Osteocyte (in vitro differentiated cells): Measurements from ENCODE around the gene GDPD5. TPM values are rescaled to one million over a fixed set of nuclear protein-coding genes. Genes with fewer than 3 reads are reported as not detected.

Experiments
- DNase-seq: peaks from one replicate; pipeline ENCODE4 v3.0.0; 2021; ENCODE audit warnings: mixed read lengths; ENCODE audit not compliant: unreplicated experiment; ENCODE audit errors: extremely low spot score
- H3K27ac Mint-ChIP-seq: one replicate; pipeline ENCODE4 v1.8.0; 2021; ENCODE audit warnings: mild to moderate bottlenecking, mixed read lengths; ENCODE audit not compliant: unreplicated experiment
- H3K27me3 Mint-ChIP-seq: one replicate; pipeline ENCODE4 v1.8.0; 2021; ENCODE audit warnings: mixed read lengths; ENCODE audit not compliant: unreplicated experiment
- H3K36me3 Mint-ChIP-seq: one replicate; pipeline ENCODE4 v1.8.0; 2021; ENCODE audit warnings: mixed read lengths; ENCODE audit not compliant: unreplicated experiment
- H3K4me1 Mint-ChIP-seq: one replicate; pipeline ENCODE4 v1.8.0; 2021; ENCODE audit warnings: mixed read lengths; ENCODE audit not compliant: unreplicated experiment
- H3K4me3 Mint-ChIP-seq: one replicate; pipeline ENCODE4 v1.8.0; 2021; ENCODE audit warnings: mild to moderate bottlenecking, moderate library complexity, mixed read lengths; ENCODE audit not compliant: unreplicated experiment
- H3K9me3 Mint-ChIP-seq: one replicate; pipeline ENCODE4 v1.8.0; 2021; ENCODE audit warnings: mixed read lengths; ENCODE audit not compliant: unreplicated experiment
- CTCF ChIP-seq: fragments of 200-600 bp; sonication (generic); IDR thresholded peaks from 2 replicates; pipeline ENCODE4 v1.5.0; 2021; ENCODE audit warnings: antibody characterized with exemption, mild to moderate bottlenecking, moderate library complexity
- total RNA-seq: library from RNA; stranded (reverse); gene quantifications from 2 replicates; pipeline ENCODE4 v1.2.1, GENCODE V29; 2021

GDPD5 gene
- total RNA-seq, 1 donor from 2014 or later: 3.1 TPM

DNA sequence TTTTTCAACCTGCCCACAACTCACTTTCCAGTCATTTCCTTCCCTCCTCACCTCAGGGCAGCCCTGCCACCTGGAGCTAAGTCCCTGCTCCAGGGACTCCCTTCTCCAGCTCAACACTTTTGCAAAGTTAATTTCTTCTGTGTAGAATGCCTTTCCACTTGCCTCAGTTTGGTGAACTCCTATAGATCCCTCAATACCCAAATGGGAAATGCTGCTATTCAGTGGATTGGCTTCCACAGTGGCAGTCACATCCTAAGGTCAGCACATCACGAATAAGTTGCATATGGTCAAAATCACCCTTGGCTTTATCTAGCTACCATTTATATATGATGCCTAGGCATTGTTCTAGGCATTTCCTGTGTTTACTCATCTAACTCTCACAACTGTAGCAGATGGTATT lies 23.6 kb downstream of the GDPD5 start:
- DNase-seq: no peak
- H3K9me3 Mint-ChIP-seq: no peaks in the 10 kb centered on the region

DNA sequence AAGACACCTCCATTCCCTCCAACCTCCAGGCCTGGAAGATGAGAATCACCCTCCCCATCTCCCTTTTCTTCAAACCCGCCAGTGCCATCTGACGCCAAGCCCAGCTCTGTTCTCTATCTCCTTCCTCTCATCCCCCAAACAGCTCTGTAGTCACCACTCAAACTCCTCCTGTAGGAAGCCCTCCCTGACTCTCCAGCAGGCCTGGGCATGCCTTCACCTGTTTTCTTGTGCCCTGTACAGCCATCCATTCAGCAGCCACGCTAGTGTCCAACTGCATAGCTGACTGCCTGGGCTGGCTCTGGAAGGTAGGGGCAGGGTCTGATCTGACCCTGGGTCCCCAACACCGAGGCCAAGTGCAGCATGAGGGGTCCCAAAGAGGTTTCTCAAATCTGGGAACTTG lies 25.0 kb downstream of the GDPD5 start:
- H3K36me3 Mint-ChIP-seq: no peaks in the 10 kb centered on the region
- peaks cover 25% of the 10 kb centered on the region for H3K4me1 Mint-ChIP-seq
- H3K9me3 Mint-ChIP-seq: no peaks in the 10 kb centered on the region
- H3K27ac Mint-ChIP-seq: peak overlapping the region; percentile 8
- DNase-seq: no peak
- no peaks in the 10 kb centered on the region for H3K27me3 Mint-ChIP-seq
- no peak overlapping the region for H3K4me3 Mint-ChIP-seq
- no peak for TF ChIP-seq CTCF

More for the DNA sequence above, 23.6 kb downstream of the GDPD5 start:
- no peaks in the 10 kb centered on the region for H3K36me3 Mint-ChIP-seq
- no peaks in the 10 kb centered on the region for H3K27me3 Mint-ChIP-seq
- TF ChIP-seq CTCF: no peak
- H3K27ac Mint-ChIP-seq: no peak overlapping the region
- peaks cover 25% of the 10 kb centered on the region for H3K4me1 Mint-ChIP-seq
- no peak overlapping the region for H3K4me3 Mint-ChIP-seq

DNA sequence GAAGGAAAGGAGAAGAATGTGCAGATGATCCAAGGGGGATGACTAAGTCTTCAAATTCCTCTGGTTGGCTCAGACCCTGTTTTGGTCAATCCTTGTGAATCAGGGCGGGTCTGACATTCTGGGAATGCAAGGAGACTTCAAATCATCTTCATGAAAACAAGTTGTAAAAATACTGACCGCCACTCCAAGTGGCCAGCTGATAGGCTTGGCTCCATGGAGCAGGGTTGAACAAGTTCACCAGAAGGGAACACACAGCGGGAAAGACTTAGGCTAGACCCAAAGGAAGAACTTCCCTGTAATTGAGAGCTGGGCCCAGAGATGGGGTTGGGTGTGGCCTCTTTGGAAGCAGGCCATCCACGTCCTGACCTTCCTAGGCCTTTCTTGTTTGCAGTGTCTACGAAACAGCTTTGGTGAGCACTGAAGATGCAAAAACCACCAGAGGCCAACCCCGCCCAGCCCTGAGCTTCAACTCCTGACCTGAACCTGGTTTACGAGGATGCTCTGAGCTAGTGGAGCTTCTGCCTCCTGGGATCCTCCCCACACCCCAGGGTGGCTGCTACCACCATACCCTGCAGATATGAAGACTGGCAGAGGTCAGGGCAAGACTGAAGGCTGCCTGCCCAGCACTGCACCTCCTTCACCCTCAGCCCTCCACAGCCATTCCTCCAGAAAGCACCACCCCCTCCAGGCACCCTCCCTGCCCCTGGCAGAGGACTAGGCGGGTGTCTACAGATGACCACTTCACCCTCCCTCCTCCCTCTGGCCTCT lies 26.1 kb downstream of the GDPD5 start:
- H3K4me1 Mint-ChIP-seq: peaks cover 25% of the 10 kb centered on the region
- H3K27ac Mint-ChIP-seq: peak overlapping the region; percentile 53
- DNase-seq: no peak
- no peak overlapping the region for H3K4me3 Mint-ChIP-seq
- H3K27me3 Mint-ChIP-seq: no peaks in the 10 kb centered on the region
- no peaks in the 10 kb centered on the region for H3K36me3 Mint-ChIP-seq
- TF ChIP-seq CTCF: no peak
- H3K9me3 Mint-ChIP-seq: no peaks in the 10 kb centered on the region

DNA sequence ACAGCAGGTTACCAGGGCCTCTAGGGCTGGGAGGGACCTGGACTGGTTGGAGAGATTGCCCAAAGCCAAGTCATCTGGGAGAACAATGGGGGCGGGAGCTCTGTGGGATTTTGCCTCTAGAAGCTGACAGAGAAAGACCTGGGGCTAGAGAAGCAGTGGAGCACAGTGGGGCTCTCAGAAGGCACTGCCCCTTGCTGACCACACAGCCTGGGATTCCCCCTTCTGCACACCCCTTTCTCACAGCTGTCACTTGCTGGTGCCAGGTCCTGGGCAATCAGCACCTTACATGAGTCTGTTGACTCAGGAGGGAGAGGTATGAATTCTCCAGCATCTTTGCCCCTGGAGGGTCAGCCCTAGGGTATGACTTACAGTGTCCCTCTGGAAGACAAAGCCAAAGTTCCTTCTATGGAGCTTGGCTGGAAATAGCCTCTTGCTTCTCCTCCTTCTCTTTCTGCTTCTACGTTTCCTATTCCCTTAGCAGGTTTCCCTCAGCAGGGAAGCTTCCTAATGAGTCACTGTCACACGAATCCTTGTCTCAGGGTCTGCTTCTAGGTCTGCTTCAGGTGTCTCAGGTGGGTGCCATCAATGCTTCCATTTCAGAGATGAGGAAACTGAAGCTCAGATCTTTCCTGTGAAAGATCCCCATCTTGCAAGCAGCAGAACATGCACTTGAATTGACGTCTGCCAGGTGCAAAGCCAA lies 27.0 kb downstream of the GDPD5 start:
- H3K27ac Mint-ChIP-seq: peak overlapping the region; percentile 53
- H3K36me3 Mint-ChIP-seq: no peaks in the 10 kb centered on the region
- H3K9me3 Mint-ChIP-seq: no peaks in the 10 kb centered on the region
- H3K4me1 Mint-ChIP-seq: peaks cover 25% of the 10 kb centered on the region
- no peak overlapping the region for H3K4me3 Mint-ChIP-seq
- DNase-seq: no peak
- no peak for TF ChIP-seq CTCF
- no peaks in the 10 kb centered on the region for H3K27me3 Mint-ChIP-seq

GRCh38 chr11:75497788-75498409 lies 27.8 kb downstream of the GDPD5 start:
- H3K36me3 Mint-ChIP-seq: no peaks in the 10 kb centered on the region
- H3K4me1 Mint-ChIP-seq: peaks cover 25% of the 10 kb centered on the region
- H3K9me3 Mint-ChIP-seq: no peaks in the 10 kb centered on the region
- TF ChIP-seq CTCF: no peak
- no peak overlapping the region for H3K27ac Mint-ChIP-seq
- H3K27me3 Mint-ChIP-seq: no peaks in the 10 kb centered on the region
- H3K4me3 Mint-ChIP-seq: no peak overlapping the region
- DNase-seq: no peak
